GM12878 (cell line): ENCODE measurements around the gene TRIP6. TPM values are rescaled to one million over a fixed set of nuclear protein-coding genes. Genes with fewer than 3 reads are reported as not detected.

Source experiments
- ATAC-seq: fragments of 200-7000 bp; cut with Tn5 transposase; 3 replicates; pipeline ENCODE4 v1.9.1; 2020; ENCODE audit warnings: mild to moderate bottlenecking, moderate library complexity
- BruUV-seq: library from RNA; stranded (reverse); fragments of 400-500 nt; replicated peaks from 2 replicates; lab custom pipeline; 2021; lab: Mats Ljungman, UMichigan
- CTCF ChIA-PET: fragments of 300-600 bp; sonication (Branson Sonifier 250); formaldehyde crosslinking; extraction: SDS; loops from one replicate; lab custom pipeline; 2021; ENCODE audit warnings: inconsistent platforms; lab: Yijun Ruan, JAX
- POLR2A ChIA-PET: fragments of 350-600 bp; formaldehyde crosslinking; extraction: SDS; loops from one replicate; lab custom pipeline; 2021; ENCODE audit warnings: inconsistent platforms; lab: Charles Lee
- RAD21 ChIA-PET: fragments of 300-600 bp; sonication (Branson Sonifier 250); formaldehyde crosslinking; loops from one replicate; lab custom pipeline; 2023; ENCODE audit warnings: antibody characterized with exemption; ENCODE audit not compliant: unreplicated experiment; lab: Charles Lee
- SMC1A ChIA-PET: fragments of 300-600 bp; sonication (Branson Sonifier 250); formaldehyde crosslinking; loops from one replicate; lab custom pipeline; 2023; ENCODE audit not compliant: unreplicated experiment, uncharacterized antibody; lab: Charles Lee
- DNase-seq: peaks from one replicate; pipeline ENCODE4 v3.0.0-alpha.2; 2011; ENCODE audit warnings: low read depth, low spot score
- FAIRE-seq: peaks from 3 replicates; lab custom pipeline; 2011; peaks lifted over from hg19 to GRCh38; lab: Jason Lieb, UNC
- H2AFZ ChIP-seq: 2 replicates; pipeline ENCODE4 v1.6.0; 2011; ENCODE audit warnings: low read depth, low read length, control low read depth; ENCODE audit not compliant: control insufficient read depth
- H3K27ac ChIP-seq: 2 replicates; pipeline ENCODE4 v1.5.1; 2011; ENCODE audit warnings: control low read depth; ENCODE audit not compliant: control insufficient read depth, insufficient read depth
- H3K27me3 ChIP-seq, 2 experiments: replicated peaks in 1 of 2; 2 replicates each; pipeline versions ENCODE4 v1.6.0 to v1.6.1; 2011; ENCODE audit warnings: low read length in 1 of 2; ENCODE audit not compliant: control insufficient read depth in 2 of 2, insufficient read depth in 2 of 2
- H3K36me3 ChIP-seq, 2 experiments: 2 replicates each; pipeline ENCODE4 v1.5.1; 2011; ENCODE audit warnings: low read length in 1 of 2; ENCODE audit not compliant: control insufficient read depth in 2 of 2, insufficient read depth in 2 of 2
- H3K4me1 ChIP-seq: 2 replicates; pipeline ENCODE4 v1.6.1; 2011; ENCODE audit warnings: mild to moderate bottlenecking, low read length, moderate library complexity, mixed read lengths; ENCODE audit not compliant: control insufficient read depth, insufficient read depth
- H3K4me2 ChIP-seq: 2 replicates; pipeline ENCODE4 v1.6.0; 2011; ENCODE audit warnings: control low read depth; ENCODE audit not compliant: control insufficient read depth, insufficient read depth
- H3K4me3 ChIP-seq: fragments of 200-600 bp; sonication (generic); 2 replicates; pipeline ENCODE4 v1.5.1; 2016
- H3K79me2 ChIP-seq: 2 replicates; pipeline ENCODE4 v1.6.0; 2011; ENCODE audit warnings: low read length; ENCODE audit not compliant: control insufficient read depth, insufficient read depth
- H3K9ac ChIP-seq: 2 replicates; pipeline ENCODE4 v1.8.0; 2011; ENCODE audit warnings: low read length, control low read depth, mixed read lengths; ENCODE audit not compliant: control insufficient read depth, insufficient read depth
- H3K9me3 ChIP-seq: replicated peaks from 3 replicates; pipeline ENCODE4 v1.5.1; 2011; ENCODE audit warnings: mild to moderate bottlenecking, low read length; ENCODE audit not compliant: control insufficient read depth, insufficient read depth
- H4K20me1 ChIP-seq: 2 replicates; pipeline ENCODE4 v1.6.0; 2011; ENCODE audit not compliant: control insufficient read depth, insufficient read depth
- BCL3 ChIP-seq: IDR thresholded peaks from 2 replicates; pipeline ENCODE4 v1.6.1; 2011; ENCODE audit warnings: borderline replicate concordance, low read depth, mild to moderate bottlenecking, moderate library complexity, low read length; ENCODE audit not compliant: insufficient read depth, poor library complexity, severe bottlenecking
- ETV6 ChIP-seq, 2 experiments: fragments of 450-650 bp in 1 of 2; IDR thresholded peaks in 1 of 2; conservative IDR thresholded peaks in 1 of 2; 2 replicates each; pipeline ENCODE4 v1.6.1; 2014; ENCODE audit warnings: antibody characterized with exemption in 1 of 2, borderline replicate concordance in 1 of 2, low read depth in 1 of 2, mild to moderate bottlenecking in 1 of 2, moderate library complexity in 1 of 2
- EZH2 ChIP-seq: IDR thresholded peaks from 2 replicates; pipeline ENCODE4 v1.6.1; 2012; ENCODE audit warnings: low read depth, mild to moderate bottlenecking, control low read depth, inconsistent platforms, low read length, borderline replicate concordance; ENCODE audit not compliant: control insufficient read depth
- MYC ChIP-seq: IDR thresholded peaks from 2 replicates; pipeline ENCODE4 v1.6.1; 2011; ENCODE audit warnings: mild to moderate bottlenecking, low read length, moderate library complexity, inconsistent platforms; ENCODE audit not compliant: insufficient read depth, insufficient replicate concordance, insufficient read length, severe bottlenecking
- NR2C1 ChIP-seq: fragments of 450-650 bp; IDR thresholded peaks from 2 replicates; pipeline ENCODE4 v1.6.1; 2017; ENCODE audit warnings: antibody characterized with exemption, mild to moderate bottlenecking, moderate library complexity
- NR2C2 ChIP-seq: IDR thresholded peaks from 2 replicates; pipeline ENCODE4 v1.6.1; 2011; ENCODE audit warnings: borderline replicate concordance, low read depth; ENCODE audit not compliant: control insufficient read depth, insufficient read length
- TCF12 ChIP-seq: IDR thresholded peaks from 2 replicates; pipeline ENCODE4 v1.6.1; 2011; ENCODE audit warnings: low read depth, mild to moderate bottlenecking, low read length
- ZBTB4 ChIP-seq: fragments of 450-650 bp; formaldehyde crosslinking; IDR thresholded peaks from 2 replicates; pipeline ENCODE4 v1.4.0; 2022; ENCODE audit warnings: mild to moderate bottlenecking, moderate library complexity
- ZNF687 ChIP-seq: fragments of 450-650 bp; IDR thresholded peaks from 2 replicates; pipeline ENCODE4 v1.6.1; 2017; ENCODE audit warnings: mild to moderate bottlenecking, moderate library complexity
- WGBS: methylation state at CpG from one replicate; pipeline ENCODE4 v1.1.6; 2016; ENCODE audit warnings: low lambda C conversion rate; ENCODE audit not compliant: insufficient replicate concordance, insufficient coverage; ENCODE audit errors: missing lambda C conversion rate; 5-methylcytosine and 5-hydroxymethylcytosine counted together
- in situ Hi-C: fragments of 300-500 bp; cut with MboI; formaldehyde crosslinking; loops from 9 replicates; pipeline ENCODE4 v1.14.3; 2018; ENCODE audit warnings: mixed read lengths
- intact Hi-C: fragments of 100-400 bp; cut with micrococcal nuclease; formaldehyde crosslinking; loops from one replicate; pipeline ENCODE4 v1.14.2; 2022; ENCODE audit not compliant: unreplicated experiment
- polyA plus RNA-seq, 11 experiments: library from polyadenylated mRNA; depleted of rRNA in 4 of 11; unstranded in 6 of 11; stranded (reverse) in 5 of 11; fragments of >200 nt; fragmentation: Nextera tagmentation in 4 of 11; fragmentation: Illumina TruSeq in 1 of 11; extraction: Ambion mirVana in 4 of 11; extraction: Trizol in 1 of 11; gene quantifications; 1 replicate in 1 of 11; 2 replicates in 10 of 11; pipeline versions ENCODE4 v1.2.1 to v1.2.3, GENCODE V29; 2011 to 2016; ENCODE audit warnings: inconsistent platforms in 2 of 11, missing spikeins in 2 of 11, low read depth in 1 of 11
- total RNA-seq, 4 experiments: library from RNA; depleted of rRNA in 3 of 4; stranded (reverse); fragments of >200 nt in 3 of 4; fragmentation: Illumina TruSeq in 1 of 4; extraction: Trizol in 1 of 4; gene quantifications; 2 replicates each; pipeline versions ENCODE4 v1.2.1 to v1.2.3, GENCODE V29; 2013 to 2021

The TRIP6 gene
- total and polyA plus RNA-seq, 10 of the 15 experiments (the other 5 are each of a cell fraction or from before 2014, with no cell fraction given), result 2.5 to 47.4 (median 25.5) TPM

- TF ChIP-seq ZNF687 (peak; percentile 31; the same call in 1 of the 2 replicates), TCF12 (no peak)
Measured at GRCh38 chr7:100837099-100837836, 29.9 kb upstream of the TRIP6 start (continued).

- POLR2A ChIA-PET, result no interaction called here
- RAD21 ChIA-PET, result no interaction called here
- CTCF ChIA-PET, result no interaction called here
- FAIRE-seq (no peak), ATAC-seq (no peak), DNase-seq (no peak)
- H3K27me3 ChIP-seq, result no peaks in the 10 kb centered on the region
- no peaks in the 10 kb centered on the region for H4K20me1 ChIP-seq
- H3K27ac ChIP-seq, result no peak overlapping the region
- in situ Hi-C loops (no loop called here), intact Hi-C loops (loop anchor here (5.0 kb wide), 1 partner anchor 37 kb away; no protein-coding TSS in a partner anchor)
- no peaks in the 10 kb centered on the region; the same call in 1 of the 2 replicates for H3K4me1 ChIP-seq
- no TSS peak for BruUV-seq
- WGBS, result 90% methylated on average over 18 of the region's 18 CpGs
- H3K79me2 ChIP-seq, result no peaks in the 10 kb centered on the region
- no peak overlapping the region for H2AFZ ChIP-seq
- H3K4me2 ChIP-seq, result no peak overlapping the region
- H3K9me3 ChIP-seq, result no peaks in the 10 kb centered on the region
- H3K36me3 ChIP-seq, result no peaks in the 10 kb centered on the region
- no peak overlapping the region for H3K4me3 ChIP-seq
- no peak overlapping the region for H3K9ac ChIP-seq
- SMC1A ChIA-PET, result no interaction called here
- TF ChIP-seq ZBTB4 (CRISPR knock-in tag) (no peak), EZH2 (no peak), BCL3 (no peak), NR2C1 (no peak), MYC (no peak), ETV6 (conservative IDR thresholded peaks at IDR 0.05 in 1 of 2, IDR thresholded peaks at IDR 0.05 in 1 of 2; ENCODE audit: borderline replicate concordance in 1 of 2, low read depth in 1 of 2) (no peak), NR2C2 (no peak)
Measured at GRCh38 chr7:100839361-100839760, 27.8 kb upstream of the TRIP6 start.
